Panc1 (cell line): Measurements from ENCODE around the gene GTF2E1. TPM values are rescaled to one million over a fixed set of nuclear protein-coding genes. Genes with fewer than 3 reads are reported as not detected.

ENCODE experiments used
- ATAC-seq: fragments of 200-7000 bp; cut with Tn5 transposase; 2 replicates; pipeline ENCODE4 v1.9.1; 2020; ENCODE audit warnings: mild to moderate bottlenecking, moderate library complexity
- BruUV-seq: library from RNA; stranded (reverse); fragments of 400-500 nt; replicated peaks from 2 replicates; lab custom pipeline; 2021; lab: Mats Ljungman, UMichigan
- CTCF ChIA-PET: fragments of 300-600 bp; sonication (Branson Sonifier 250); formaldehyde crosslinking; loops from one replicate; lab custom pipeline; 2022; ENCODE audit warnings: antibody characterized with exemption; lab: Charles Lee
- POLR2A ChIA-PET: fragments of 300-600 bp; sonication (Branson Sonifier 250); formaldehyde crosslinking; loops from one replicate; lab custom pipeline; 2022; ENCODE audit warnings: antibody characterized with exemption; lab: Charles Lee
- DNase-seq: peaks from one replicate; pipeline ENCODE4 v3.0.0-alpha.2; 2010; ENCODE audit warnings: low read depth, low spot score
- H3K27ac ChIP-seq: 2 replicates; pipeline ENCODE4 v1.5.1; 2011; ENCODE audit warnings: mild to moderate bottlenecking, low read length, inconsistent platforms
- H3K27me3 ChIP-seq: fragments of 200-500 bp; sonication (Bioruptor generic); 2 replicates; pipeline ENCODE4 v1.6.0; 2014; ENCODE audit warnings: low read length, inconsistent platforms; ENCODE audit not compliant: control insufficient read depth, insufficient read depth
- H3K36me3 ChIP-seq: fragments of 200-500 bp; sonication (Bioruptor generic); 2 replicates; pipeline ENCODE4 v1.5.1; 2014; ENCODE audit warnings: inconsistent platforms, mild to moderate bottlenecking, low read length, moderate library complexity; ENCODE audit not compliant: control insufficient read depth, insufficient read depth
- H3K4me1 ChIP-seq: 2 replicates; pipeline ENCODE4 v1.5.1; 2011; ENCODE audit warnings: inconsistent platforms, mild to moderate bottlenecking, low read length, moderate library complexity; ENCODE audit not compliant: control insufficient read depth, insufficient read depth
- H3K4me3 ChIP-seq, 2 experiments: 2 replicates each; pipeline ENCODE4 v1.5.1; 2011 to 2012; ENCODE audit warnings: low read depth in 2 of 2, low read length in 2 of 2, mild to moderate bottlenecking in 2 of 2, inconsistent platforms in 1 of 2, moderate library complexity in 1 of 2
- H3K9me3 ChIP-seq: fragments of 200-500 bp; sonication (Bioruptor generic); 2 replicates; pipeline ENCODE4 v1.5.1; 2014; ENCODE audit warnings: low read depth, mild to moderate bottlenecking, inconsistent platforms, low read length, moderate library complexity; ENCODE audit not compliant: control insufficient read depth, insufficient read depth
- POLR2AphosphoS5 ChIP-seq: IDR thresholded peaks from 2 replicates; pipeline ENCODE4 v1.6.1; 2012; ENCODE audit warnings: mild to moderate bottlenecking, low read depth, low read length, moderate library complexity
- REST ChIP-seq, 2 experiments: IDR thresholded peaks; 2 replicates each; pipeline ENCODE4 v1.6.1; 2011 to 2012; ENCODE audit warnings: low read depth in 2 of 2, control low read depth in 1 of 2, low read length in 1 of 2, mild to moderate bottlenecking in 1 of 2, moderate library complexity in 1 of 2; ENCODE audit not compliant: insufficient read depth in 1 of 2
- SIN3A ChIP-seq: IDR thresholded peaks from 2 replicates; pipeline ENCODE4 v1.6.1; 2012; ENCODE audit warnings: low read depth, mild to moderate bottlenecking, low read length, moderate library complexity, borderline replicate concordance; ENCODE audit not compliant: insufficient read depth
- TCF7L2 ChIP-seq: IDR thresholded peaks from 2 replicates; pipeline ENCODE4 v1.6.1; 2011; ENCODE audit warnings: mild to moderate bottlenecking, low read depth, low read length, inconsistent platforms
- in situ Hi-C: cut with HindIII; loops from 2 replicates; pipeline ENCODE4 v1.10.0; 2016; ENCODE audit warnings: low sequenced_read_pairs, low pct_unique_long_range_greater_than_20kb
- intact Hi-C: fragments of 100-400 bp; cut with micrococcal nuclease; formaldehyde crosslinking; loops from one replicate; pipeline ENCODE4 v1.10.0; 2022; ENCODE audit not compliant: unreplicated experiment
- total RNA-seq: library from RNA; stranded (reverse); gene quantifications from one replicate; pipeline ENCODE4 v1.2.1, GENCODE V29; 2021; ENCODE audit not compliant: unreplicated experiment
- TF ChIP-seq, protein P1 (sequence below): fragments of 450-650 bp; IDR thresholded peaks from 2 replicates; pipeline ENCODE4 v1.5.1; 2017; ENCODE audit warnings: mild to moderate bottlenecking

The GTF2E1 gene
- total RNA-seq, 1 experiment from 2014 or later, result 32.0 TPM

- Histone ChIP-seq H3K9me3 (no peaks in the 10 kb centered on the region), H3K4me3 (no peak overlapping the region), H3K27ac (no peak overlapping the region), H3K36me3 (no peaks in the 10 kb centered on the region), H3K27me3 (no peaks in the 10 kb centered on the region), H3K4me1 (no peaks in the 10 kb centered on the region)
- ATAC-seq (no peak), DNase-seq (no peak)
- intact Hi-C loops, result no loop called here
- BruUV-seq, result no TSS peak
- ChIA-PET CTCF (no interaction called here), POLR2A (interaction anchor here (0.6 kb wide), 1 partner anchor 191 kb away, joined by 3 read pairs; no protein-coding TSS in a partner anchor)
- TF ChIP-seq SIN3A (no peak), POLR2AphosphoS5 (no peak), TCF7L2 (no peak), REST (IDR thresholded peaks at IDR 0.05; ENCODE audit: insufficient read depth in 1 of 2, low read depth in 2 of 2, low read length in 1 of 2) (no peak)
- TF ChIP-seq, protein P1, sequence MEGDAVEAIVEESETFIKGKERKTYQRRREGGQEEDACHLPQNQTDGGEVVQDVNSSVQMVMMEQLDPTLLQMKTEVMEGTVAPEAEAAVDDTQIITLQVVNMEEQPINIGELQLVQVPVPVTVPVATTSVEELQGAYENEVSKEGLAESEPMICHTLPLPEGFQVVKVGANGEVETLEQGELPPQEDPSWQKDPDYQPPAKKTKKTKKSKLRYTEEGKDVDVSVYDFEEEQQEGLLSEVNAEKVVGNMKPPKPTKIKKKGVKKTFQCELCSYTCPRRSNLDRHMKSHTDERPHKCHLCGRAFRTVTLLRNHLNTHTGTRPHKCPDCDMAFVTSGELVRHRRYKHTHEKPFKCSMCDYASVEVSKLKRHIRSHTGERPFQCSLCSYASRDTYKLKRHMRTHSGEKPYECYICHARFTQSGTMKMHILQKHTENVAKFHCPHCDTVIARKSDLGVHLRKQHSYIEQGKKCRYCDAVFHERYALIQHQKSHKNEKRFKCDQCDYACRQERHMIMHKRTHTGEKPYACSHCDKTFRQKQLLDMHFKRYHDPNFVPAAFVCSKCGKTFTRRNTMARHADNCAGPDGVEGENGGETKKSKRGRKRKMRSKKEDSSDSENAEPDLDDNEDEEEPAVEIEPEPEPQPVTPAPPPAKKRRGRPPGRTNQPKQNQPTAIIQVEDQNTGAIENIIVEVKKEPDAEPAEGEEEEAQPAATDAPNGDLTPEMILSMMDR, result no peak
- in situ Hi-C loops, result no loop called here
Observed at GRCh38 chr3:120791010-120791409, 48.5 kb downstream of the GTF2E1 start.

DNA sequence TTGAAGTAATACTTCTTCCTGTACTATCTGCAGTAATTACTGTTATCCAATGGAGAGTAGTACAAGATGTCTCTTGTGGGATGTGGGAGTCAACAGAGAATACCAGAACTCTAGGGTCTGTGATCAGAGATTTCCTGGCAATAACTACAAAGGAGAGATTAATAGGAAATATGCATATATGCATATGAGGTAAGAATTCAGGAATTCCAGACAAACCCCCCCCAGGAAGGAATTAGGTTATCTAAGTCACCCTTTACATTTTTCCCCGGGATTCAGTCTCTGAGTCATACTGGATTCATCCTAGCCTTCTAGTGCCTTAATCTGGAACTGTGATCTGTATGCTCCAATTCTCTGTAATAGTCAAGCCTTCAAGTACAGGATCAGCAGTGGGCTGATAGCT, 49.4 kb downstream of the GTF2E1 start:
- no peaks in the 10 kb centered on the region for H3K4me1 ChIP-seq
- H3K27me3 ChIP-seq, result no peaks in the 10 kb centered on the region
- H3K36me3 ChIP-seq, result no peaks in the 10 kb centered on the region
- ChIA-PET POLR2A (no interaction called here), CTCF (no interaction called here)
- DNase-seq (no peak), ATAC-seq (no peak)
- H3K9me3 ChIP-seq, result no peaks in the 10 kb centered on the region
- no TSS peak for BruUV-seq
- H3K4me3 ChIP-seq, result no peak overlapping the region
- intact Hi-C loops, result no loop called here
- no peak overlapping the region for H3K27ac ChIP-seq
- in situ Hi-C loops, result no loop called here
- TF ChIP-seq POLR2AphosphoS5 (no peak), TCF7L2 (no peak), REST (IDR thresholded peaks at IDR 0.05; ENCODE audit: insufficient read depth in 1 of 2, low read depth in 2 of 2, low read length in 1 of 2) (no peak), SIN3A (no peak)
- TF ChIP-seq, protein P1, result no peak
